ENCODE results near the gene GPBAR1.
"Not testable (repeated sequence)": the region's sequence is repeated elsewhere in the genome, so short reads cannot be mapped to it uniquely, and the experiment has no call there.

GPBAR1 gene

GRCh38 chr2:218311541-218312266 lies 50.9 kb downstream of the GPBAR1 start:
- DNase-seq, result not testable (repeated sequence)

DNA sequence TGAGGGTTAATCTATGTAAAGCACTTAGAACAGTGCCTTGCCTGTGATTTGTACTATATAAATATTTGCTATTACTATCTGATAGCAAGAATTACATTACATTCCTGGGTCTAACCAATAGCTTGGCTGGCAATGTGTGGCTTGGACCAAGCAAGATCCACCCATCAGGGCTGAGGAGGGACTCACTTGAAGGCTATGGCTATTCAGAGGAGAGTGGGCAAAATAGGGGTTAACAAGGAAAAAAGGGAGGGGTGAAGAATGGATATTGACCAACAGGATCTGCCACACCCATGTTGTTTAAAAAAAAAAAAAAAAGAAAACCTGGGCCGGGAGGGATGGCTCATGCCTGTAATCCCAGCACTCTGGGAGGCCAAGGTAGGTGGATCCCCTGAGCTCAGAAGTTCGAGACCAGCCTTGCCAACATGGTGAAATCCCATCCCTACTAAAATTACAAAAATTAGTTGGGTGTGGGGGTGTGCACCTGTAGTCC lies 51.5 kb downstream of the GPBAR1 start:
- DNase-seq, result no peak

DNA sequence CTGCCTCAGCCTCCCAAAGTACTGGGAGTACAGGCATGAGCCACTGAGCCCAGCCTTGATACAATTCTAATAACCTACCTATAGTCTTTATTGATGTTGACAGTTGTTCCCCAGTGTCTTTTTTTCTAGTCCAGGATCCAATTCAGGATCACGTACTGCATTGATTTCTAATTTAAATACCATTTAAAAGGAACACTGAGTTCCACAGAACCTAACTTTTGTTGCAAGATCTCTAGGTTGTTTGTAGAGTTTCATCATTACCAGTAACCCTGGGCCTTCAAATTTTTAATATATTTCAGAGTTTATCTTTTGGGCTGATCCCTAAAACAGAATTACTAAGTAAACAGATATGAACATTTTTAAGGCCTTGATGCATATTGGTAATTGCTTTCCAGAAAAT lies 52.5 kb downstream of the GPBAR1 start:
- DNase-seq, result no peak

Data from NCI-H345 (cell line).